ENCODE data around the gene SLC6A7. TPM values are rescaled to one million over a fixed set of nuclear protein-coding genes. Genes with fewer than 3 reads are reported as not detected.

Gene SLC6A7
- total and polyA plus RNA-seq, 8 donors = not detected

DNA sequence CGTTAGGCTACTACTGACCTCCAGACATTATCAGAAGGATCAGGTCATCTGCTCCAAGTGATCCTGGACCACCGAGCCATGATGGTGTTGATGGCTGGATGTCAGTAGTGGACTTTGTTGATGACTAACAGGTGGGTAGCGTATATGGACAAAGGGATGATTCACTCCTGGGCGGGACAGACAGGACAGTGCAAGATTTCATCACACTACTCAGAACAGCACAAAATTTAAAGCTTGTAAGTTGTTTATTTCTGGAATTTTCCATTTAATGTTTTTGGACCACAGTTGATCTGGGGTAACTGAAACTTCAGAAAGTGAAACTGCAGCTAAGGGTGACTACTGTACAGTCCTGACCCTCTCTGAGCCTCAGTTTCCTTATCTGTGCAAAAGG, 46.9 kb upstream of the SLC6A7 start:
- no peak for FAIRE-seq
- Histone ChIP-seq H3K36me3 (no peaks in the 10 kb centered on the region), H3K27me3 (no peaks in the 10 kb centered on the region), H3K4me1 (peaks cover 0 to 5% (median under 1%) of the 10 kb centered on the region in 3 donors), H3K27ac (no peak overlapping the region), H3K4me3 (no peak overlapping the region), H3K9me3 (no peaks in the 10 kb centered on the region)
- 77 to 86% methylated on average over 4 of the region's 4 CpGs for WGBS, 2 donors
- TF ChIP-seq, protein P1, sequence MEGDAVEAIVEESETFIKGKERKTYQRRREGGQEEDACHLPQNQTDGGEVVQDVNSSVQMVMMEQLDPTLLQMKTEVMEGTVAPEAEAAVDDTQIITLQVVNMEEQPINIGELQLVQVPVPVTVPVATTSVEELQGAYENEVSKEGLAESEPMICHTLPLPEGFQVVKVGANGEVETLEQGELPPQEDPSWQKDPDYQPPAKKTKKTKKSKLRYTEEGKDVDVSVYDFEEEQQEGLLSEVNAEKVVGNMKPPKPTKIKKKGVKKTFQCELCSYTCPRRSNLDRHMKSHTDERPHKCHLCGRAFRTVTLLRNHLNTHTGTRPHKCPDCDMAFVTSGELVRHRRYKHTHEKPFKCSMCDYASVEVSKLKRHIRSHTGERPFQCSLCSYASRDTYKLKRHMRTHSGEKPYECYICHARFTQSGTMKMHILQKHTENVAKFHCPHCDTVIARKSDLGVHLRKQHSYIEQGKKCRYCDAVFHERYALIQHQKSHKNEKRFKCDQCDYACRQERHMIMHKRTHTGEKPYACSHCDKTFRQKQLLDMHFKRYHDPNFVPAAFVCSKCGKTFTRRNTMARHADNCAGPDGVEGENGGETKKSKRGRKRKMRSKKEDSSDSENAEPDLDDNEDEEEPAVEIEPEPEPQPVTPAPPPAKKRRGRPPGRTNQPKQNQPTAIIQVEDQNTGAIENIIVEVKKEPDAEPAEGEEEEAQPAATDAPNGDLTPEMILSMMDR (IDR thresholded peaks at IDR 0.05) = no peak
- ATAC-seq = peak in 3 of 4 donors; percentile 23 to 60 (median 44)
- DNase-seq = no peak
- intact Hi-C loops (cut with DNase I) = no loop called here

DNA sequence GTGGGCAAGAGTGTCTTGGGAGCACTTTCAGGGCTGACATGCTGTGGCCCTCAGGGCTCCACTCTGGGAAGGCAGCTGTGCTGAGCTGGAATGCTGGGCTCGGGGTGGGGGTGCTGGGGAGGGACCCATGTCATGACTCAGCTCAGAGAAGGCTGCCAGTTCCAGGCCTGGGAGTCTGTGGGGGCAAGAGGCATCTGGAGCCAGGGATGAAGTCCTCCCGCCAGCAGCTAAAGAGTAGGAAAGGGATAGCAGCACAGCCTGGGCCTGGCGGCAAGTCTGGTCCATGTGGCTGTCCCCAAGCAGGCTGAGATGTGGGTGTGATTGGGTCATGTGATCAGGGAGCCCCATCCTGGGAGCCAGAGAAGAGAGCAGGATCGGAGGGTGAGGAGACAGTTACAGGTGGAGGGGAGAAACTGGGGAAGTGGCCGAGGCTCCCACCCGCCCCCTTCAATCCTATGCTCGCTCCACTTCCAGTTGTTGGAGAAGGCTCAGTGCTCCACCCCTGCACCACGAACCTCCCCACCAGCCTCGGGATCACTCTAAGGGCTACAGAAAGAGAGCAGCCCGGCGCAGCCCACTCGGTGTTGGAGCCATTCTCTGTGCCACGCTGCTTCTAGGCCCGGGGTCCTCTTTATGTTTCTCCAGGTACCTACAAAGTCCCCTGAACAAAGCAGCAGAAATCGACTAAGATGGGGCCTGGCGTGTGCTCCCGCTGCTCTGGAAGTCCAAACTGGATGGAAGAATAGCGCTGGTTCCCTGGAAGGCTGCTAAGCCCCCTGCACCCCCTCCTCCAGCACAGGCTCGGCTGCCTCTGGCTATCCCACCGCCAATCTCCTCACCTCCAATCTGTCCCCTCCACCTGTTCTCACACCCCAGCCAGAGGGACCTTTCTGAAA, 46.3 kb upstream of the SLC6A7 start:
- Histone ChIP-seq H3K4me3 (no peak overlapping the region), H3K4me1 (peaks cover 0 to 1% (median 0%) of the 10 kb centered on the region in 3 donors), H3K27ac (peak overlapping the region in 1 of 4 donors; percentile 47), H3K9me3 (no peaks in the 10 kb centered on the region), H3K36me3 (no peaks in the 10 kb centered on the region), H3K27me3 (no peaks in the 10 kb centered on the region)
- no peak for FAIRE-seq
- intact Hi-C loops (cut with DNase I) = no loop called here
- peak in 3 of 4 donors; percentile 41 to 51 (median 44) for ATAC-seq
- WGBS, 2 donors = 76 to 79% methylated on average over 20 of the region's 20 CpGs
- TF ChIP-seq, protein P1 (IDR thresholded peaks at IDR 0.05) = no peak
- DNase-seq = peak in 3 of 6 donors; percentile 20 to 43 (median 28)

- FAIRE-seq = no peak
- TF ChIP-seq, protein P1 (IDR thresholded peaks at IDR 0.05) = no peak
- peak in 1 of 6 donors; percentile 32 for DNase-seq
- peak overlapping the region in 1 of 4 donors; percentile 47 for H3K27ac ChIP-seq
- 61 to 64% methylated on average over 14 of the region's 14 CpGs for WGBS, 2 donors
- no peaks in the 10 kb centered on the region for H3K4me1 ChIP-seq
- H3K9me3 ChIP-seq = no peaks in the 10 kb centered on the region
- H3K36me3 ChIP-seq = no peaks in the 10 kb centered on the region
- intact Hi-C loops (cut with DNase I) = no loop called here
- no peak overlapping the region for H3K4me3 ChIP-seq
- ATAC-seq = peak in 3 of 4 donors; percentile 6 to 40 (median 8)
- no peaks in the 10 kb centered on the region for H3K27me3 ChIP-seq
Measured at GRCh38 chr5:150144246-150144801, 45.5 kb upstream of the SLC6A7 start.

DNA sequence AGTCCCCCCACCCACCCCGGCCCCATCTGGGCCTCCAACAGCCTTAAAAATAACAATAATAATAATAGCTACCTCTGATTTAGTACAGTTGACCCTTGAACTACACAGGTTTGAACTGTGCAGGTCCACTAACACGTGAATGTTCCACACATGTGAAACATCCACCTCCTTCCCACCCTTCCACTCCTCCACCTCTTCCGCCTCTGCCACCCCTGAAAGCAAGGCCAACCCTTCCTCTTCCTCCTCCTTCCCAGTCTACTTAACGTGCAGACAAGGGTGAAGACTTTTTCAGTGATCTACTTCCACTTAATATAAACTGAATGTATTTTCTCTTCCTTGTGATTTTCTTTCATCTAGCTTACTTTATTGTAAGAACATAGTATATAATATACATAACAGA, 45.0 kb upstream of the SLC6A7 start:
- 47 to 49% methylated on average over 4 of the region's 4 CpGs for WGBS, 2 donors
- Histone ChIP-seq H3K36me3 (no peaks in the 10 kb centered on the region), H3K4me1 (no peaks in the 10 kb centered on the region), H3K27me3 (no peaks in the 10 kb centered on the region), H3K9me3 (no peaks in the 10 kb centered on the region), H3K4me3 (no peak overlapping the region), H3K27ac (no peak overlapping the region)
- FAIRE-seq (no peak), ATAC-seq (no peak), DNase-seq (no peak)
- TF ChIP-seq, protein P1 (IDR thresholded peaks at IDR 0.05) = no peak
- intact Hi-C loops (cut with DNase I) = no loop called here

All from pancreas (tissue), 10 donors.